Measurements from ENCODE around the gene EML4.

EML4 gene

DNA sequence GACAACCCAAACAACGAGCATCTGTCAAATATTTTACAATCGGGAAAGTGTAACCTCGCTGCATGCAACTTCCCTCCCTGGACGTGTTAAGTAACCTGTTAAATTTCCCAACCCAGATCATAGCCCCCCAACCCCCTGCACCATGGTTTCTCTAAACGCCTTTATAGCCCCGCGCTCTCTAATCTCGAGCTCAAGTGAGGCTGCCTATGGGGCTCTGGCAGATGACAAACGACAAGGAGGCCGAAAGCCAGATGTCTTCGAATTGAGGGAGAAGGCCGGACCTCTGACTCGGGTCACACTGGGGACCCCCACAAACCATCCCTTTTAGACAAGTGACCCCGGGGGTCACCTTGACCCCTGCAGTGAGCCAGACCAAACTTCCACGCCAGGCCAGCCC lies 191.3 kb downstream of the EML4 start:
- peak overlapping the region; percentile 79 to 99 for H3K4me3 ChIP-seq (replicated peaks in 1 of 2; ENCODE audit: low read depth in 2 of 2, low read length in 2 of 2)
- no peak for DNase-seq (ENCODE audit: low read depth in 2 of 2)
- TF ChIP-seq, protein P1, sequence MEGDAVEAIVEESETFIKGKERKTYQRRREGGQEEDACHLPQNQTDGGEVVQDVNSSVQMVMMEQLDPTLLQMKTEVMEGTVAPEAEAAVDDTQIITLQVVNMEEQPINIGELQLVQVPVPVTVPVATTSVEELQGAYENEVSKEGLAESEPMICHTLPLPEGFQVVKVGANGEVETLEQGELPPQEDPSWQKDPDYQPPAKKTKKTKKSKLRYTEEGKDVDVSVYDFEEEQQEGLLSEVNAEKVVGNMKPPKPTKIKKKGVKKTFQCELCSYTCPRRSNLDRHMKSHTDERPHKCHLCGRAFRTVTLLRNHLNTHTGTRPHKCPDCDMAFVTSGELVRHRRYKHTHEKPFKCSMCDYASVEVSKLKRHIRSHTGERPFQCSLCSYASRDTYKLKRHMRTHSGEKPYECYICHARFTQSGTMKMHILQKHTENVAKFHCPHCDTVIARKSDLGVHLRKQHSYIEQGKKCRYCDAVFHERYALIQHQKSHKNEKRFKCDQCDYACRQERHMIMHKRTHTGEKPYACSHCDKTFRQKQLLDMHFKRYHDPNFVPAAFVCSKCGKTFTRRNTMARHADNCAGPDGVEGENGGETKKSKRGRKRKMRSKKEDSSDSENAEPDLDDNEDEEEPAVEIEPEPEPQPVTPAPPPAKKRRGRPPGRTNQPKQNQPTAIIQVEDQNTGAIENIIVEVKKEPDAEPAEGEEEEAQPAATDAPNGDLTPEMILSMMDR (IDR thresholded peaks at IDR 0.05; ENCODE audit: low read depth, low read length) = no peak

- peak within 1 kb of the TSS; percentile 79 to 99 for H3K4me3 ChIP-seq (replicated peaks in 1 of 2; ENCODE audit: low read depth in 2 of 2, low read length in 2 of 2)
- TF ChIP-seq, protein P1 (IDR thresholded peaks at IDR 0.05; ENCODE audit: low read depth, low read length) = peak; percentile 29
- peak; percentile 98 to 99 for DNase-seq (ENCODE audit: low read depth in 2 of 2)
Measured at GRCh38 chr2:42360890-42361727, 192.0 kb downstream of the EML4 start, which contains the start of gene COX7A2L. COX7A2L (minus strand) TSS chr2:42361217; CDS start chr2:42361161, 56 bp downstream.

DNA sequence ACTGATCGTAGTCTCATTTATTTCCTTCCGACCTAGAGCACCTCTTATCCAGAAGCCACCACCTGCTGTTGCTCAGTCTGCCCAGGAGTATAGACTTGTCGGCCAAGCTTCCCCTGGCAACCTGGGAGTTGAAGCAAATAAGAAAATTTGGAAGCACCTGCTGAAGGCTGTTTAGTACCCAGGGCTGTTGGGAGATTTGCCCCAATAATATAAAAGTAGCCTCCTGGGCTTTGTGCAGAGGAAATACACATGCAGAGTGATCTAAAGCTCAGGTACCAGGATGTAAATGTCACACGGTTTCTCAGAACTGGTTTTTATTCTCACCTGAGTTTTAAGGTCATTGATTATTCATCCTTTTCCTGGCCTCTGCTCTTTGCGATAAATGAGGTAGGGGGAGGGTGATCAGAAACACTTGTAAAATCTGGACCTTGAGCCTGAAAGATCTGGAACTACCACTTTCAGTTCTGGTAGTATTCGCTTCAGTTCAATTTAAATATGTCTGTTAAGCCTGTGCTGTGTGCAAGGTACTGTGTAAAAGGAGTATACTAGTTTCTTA lies 192.7 kb downstream of the EML4 start:
- H3K4me3 ChIP-seq (replicated peaks in 1 of 2; ENCODE audit: low read depth in 2 of 2, low read length in 2 of 2) = peak overlapping the region in 1 of 2 donors; percentile 25
- no peak for DNase-seq (ENCODE audit: low read depth in 2 of 2)
- TF ChIP-seq, protein P1 (IDR thresholded peaks at IDR 0.05; ENCODE audit: low read depth, low read length) = no peak

- TF ChIP-seq, protein P1 (IDR thresholded peaks at IDR 0.05; ENCODE audit: low read depth, low read length) = no peak
- no peak for DNase-seq (ENCODE audit: low read depth in 2 of 2)
- H3K4me3 ChIP-seq (replicated peaks in 1 of 2; ENCODE audit: low read depth in 2 of 2, low read length in 2 of 2) = no peak overlapping the region
Measured at GRCh38 chr2:42363413-42363812, 194.3 kb downstream of the EML4 start.

DNA sequence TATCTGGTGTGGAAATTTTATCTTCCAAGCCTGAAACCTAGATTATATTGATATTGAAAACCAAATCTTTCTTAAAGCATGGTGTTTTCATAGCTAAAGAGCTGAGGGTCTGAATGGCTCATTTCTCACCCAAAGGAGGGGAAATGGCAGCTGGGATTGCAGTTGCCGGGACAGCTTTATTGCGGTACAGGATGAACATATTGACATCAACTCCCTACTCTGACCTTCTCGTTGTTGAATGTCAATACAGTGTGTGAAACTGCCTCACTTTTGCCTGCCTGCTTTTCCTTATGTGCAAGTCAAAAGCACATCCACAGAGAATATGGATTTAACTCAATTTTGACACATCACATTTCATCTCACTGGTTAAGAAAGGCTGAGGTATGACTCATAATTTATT lies 195.5 kb downstream of the EML4 start:
- no peak for DNase-seq (ENCODE audit: low read depth in 2 of 2)
- no peak overlapping the region for H3K4me3 ChIP-seq (replicated peaks in 1 of 2; ENCODE audit: low read depth in 2 of 2, low read length in 2 of 2)
- TF ChIP-seq, protein P1 (IDR thresholded peaks at IDR 0.05; ENCODE audit: low read depth, low read length) = no peak

DNA sequence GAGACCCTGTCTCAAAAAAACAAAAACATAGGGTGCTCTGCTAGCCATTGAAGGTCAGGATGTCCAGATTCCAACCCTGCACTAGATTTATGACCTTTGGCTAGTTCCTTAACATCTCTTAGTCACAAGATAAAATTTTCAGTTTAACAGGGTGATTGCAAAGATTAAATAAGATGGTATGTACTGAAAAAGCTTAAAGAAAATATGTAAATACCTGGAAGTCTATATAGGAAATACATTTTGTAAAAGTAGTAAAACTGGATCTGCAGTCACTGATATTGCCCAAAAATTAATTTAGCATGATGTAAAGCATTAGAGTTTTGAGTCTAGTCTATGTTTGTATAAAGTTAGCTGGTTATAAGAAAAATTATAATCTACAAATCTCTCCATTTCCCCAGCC lies 197.3 kb downstream of the EML4 start:
- TF ChIP-seq, protein P1 (IDR thresholded peaks at IDR 0.05; ENCODE audit: low read depth, low read length) = no peak
- no peak overlapping the region for H3K4me3 ChIP-seq (replicated peaks in 1 of 2; ENCODE audit: low read depth in 2 of 2, low read length in 2 of 2)
- no peak for DNase-seq (ENCODE audit: low read depth in 2 of 2)
